ENCODE data around the gene FRMD4A. TPM values are rescaled to one million over a fixed set of nuclear protein-coding genes. Genes with fewer than 3 reads are reported as not detected.

FRMD4A gene
- total and polyA plus RNA-seq, 10 of the 15 experiments (the other 5 are each of a cell fraction or from before 2014, with no cell fraction given): 17.8 to 75.2 (median 39.1) TPM

DNA sequence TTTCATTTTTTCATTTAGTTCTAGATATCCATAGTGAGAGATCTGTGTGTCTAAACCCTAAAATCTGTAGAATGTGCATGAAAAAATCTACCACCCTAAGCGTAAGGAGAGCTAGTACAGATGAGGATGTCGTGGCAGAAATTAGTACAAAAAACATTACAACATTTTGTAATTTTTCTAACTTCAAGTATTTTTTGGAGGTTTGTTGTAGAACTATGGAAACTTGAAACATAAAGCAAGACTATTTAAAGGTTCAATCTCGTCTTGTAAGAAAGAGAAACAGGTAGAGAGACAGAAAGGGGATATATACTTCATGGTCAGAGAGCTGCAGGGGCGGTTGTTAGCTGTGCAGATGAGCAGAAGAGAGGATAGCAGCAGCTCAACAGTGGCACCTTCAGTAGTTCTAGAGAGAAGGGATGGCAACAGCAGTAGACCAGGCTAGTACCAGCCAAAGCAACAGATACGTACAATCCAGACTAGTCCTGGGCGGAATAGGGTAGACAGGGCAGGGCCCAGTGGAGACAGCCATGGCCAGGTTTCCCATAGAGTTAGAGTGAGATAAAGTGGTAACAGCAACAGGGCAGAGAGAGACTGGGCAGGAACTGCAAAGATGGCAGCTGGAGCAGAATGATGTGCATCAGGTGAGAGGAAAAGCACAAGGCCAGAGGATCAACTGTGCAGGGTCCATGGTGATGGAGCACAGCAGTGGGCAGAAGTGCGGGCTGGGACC, 145.2 kb downstream of the FRMD4A start:
- no peaks in the 10 kb centered on the region for H3K79me2 ChIP-seq (ENCODE audit: control insufficient read depth, insufficient read depth, low read length)
- peaks cover 3% of the 10 kb centered on the region; the same call in 1 of the 3 replicates for H3K9me3 ChIP-seq (replicated peaks; ENCODE audit: control insufficient read depth, insufficient read depth, low read length)
- peak overlapping the region; percentile 81 for H2AFZ ChIP-seq (ENCODE audit: control insufficient read depth, low read depth, low read length)
- ATAC-seq: peak; percentile 94
- 0 out of 2 replicates have a peak overlapping the region, but pooled peaks have one; percentile 63 for H3K4me3 ChIP-seq
- ChIA-PET POLR2A (interaction anchor here (0.6 to 1.2 kb wide), 3 partner anchors 361 to 399 kb away, joined by 3 to 5 read pairs (median 3); no protein-coding TSS in a partner anchor), SMC1A (ENCODE audit: uncharacterized antibody, unreplicated experiment) (interaction anchor here (0.6 to 1.9 kb wide), 9 partner anchors 11 to 415 kb away, joined by 3 to 5 read pairs (median 3); no protein-coding TSS in a partner anchor), CTCF (interaction anchor here (0.6 to 10.2 kb wide), 12 partner anchors 12 to 991 kb away, joined by 3 to 91 read pairs (median 3); no protein-coding TSS in a partner anchor), RAD21 (ENCODE audit: unreplicated experiment) (interaction anchor here (0.6 to 2.4 kb wide), 14 partner anchors 9 to 813 kb away, joined by 3 to 15 read pairs (median 4); no protein-coding TSS in a partner anchor)
- peaks cover 10% of the 10 kb centered on the region for H3K4me1 ChIP-seq (ENCODE audit: control insufficient read depth, insufficient read depth, low read length)
- no peaks in the 10 kb centered on the region for H4K20me1 ChIP-seq (ENCODE audit: control insufficient read depth, insufficient read depth)
- intact Hi-C loops (cut with micrococcal nuclease; ENCODE audit: unreplicated experiment) (loop anchor here (2.0 to 10.0 kb wide), 3 partner anchors 177 to 399 kb away; no protein-coding TSS in a partner anchor), in situ Hi-C loops (cut with MboI) (no loop called here)
- peaks cover 0 to 3% of the 10 kb centered on the region in 2 experiments; a peak in 2 of 4 replicates for H3K27me3 ChIP-seq (replicated peaks in 1 of 2; ENCODE audit: control insufficient read depth in 2 of 2, insufficient read depth in 2 of 2, low read length in 1 of 2)
- BruUV-seq (replicated peaks): TSS peak; percentile 100
- WGBS (ENCODE audit: insufficient coverage, insufficient replicate concordance, low lambda C conversion rate, missing lambda C conversion rate): 8% methylated on average over 7 of the region's 7 CpGs
- H3K27ac ChIP-seq (ENCODE audit: control insufficient read depth, insufficient read depth): peak overlapping the region; percentile 75
- no peak for FAIRE-seq
- peak overlapping the region; percentile 30; the same call in 1 of the 2 replicates for H3K9ac ChIP-seq (ENCODE audit: control insufficient read depth, insufficient read depth, low read length)
- peak; percentile 86 for DNase-seq (ENCODE audit: low read depth, low spot score)
- H3K4me2 ChIP-seq (ENCODE audit: control insufficient read depth, insufficient read depth): peak overlapping the region; percentile 90
- no peaks in the 10 kb centered on the region for H3K36me3 ChIP-seq (ENCODE audit: control insufficient read depth in 2 of 2, insufficient read depth in 2 of 2, low read length in 1 of 2)
- TF ChIP-seq NFIC (IDR thresholded peaks at IDR 0.05; ENCODE audit: low read depth, low read length): peak; percentile 76
- TF ChIP-seq, protein P1, sequence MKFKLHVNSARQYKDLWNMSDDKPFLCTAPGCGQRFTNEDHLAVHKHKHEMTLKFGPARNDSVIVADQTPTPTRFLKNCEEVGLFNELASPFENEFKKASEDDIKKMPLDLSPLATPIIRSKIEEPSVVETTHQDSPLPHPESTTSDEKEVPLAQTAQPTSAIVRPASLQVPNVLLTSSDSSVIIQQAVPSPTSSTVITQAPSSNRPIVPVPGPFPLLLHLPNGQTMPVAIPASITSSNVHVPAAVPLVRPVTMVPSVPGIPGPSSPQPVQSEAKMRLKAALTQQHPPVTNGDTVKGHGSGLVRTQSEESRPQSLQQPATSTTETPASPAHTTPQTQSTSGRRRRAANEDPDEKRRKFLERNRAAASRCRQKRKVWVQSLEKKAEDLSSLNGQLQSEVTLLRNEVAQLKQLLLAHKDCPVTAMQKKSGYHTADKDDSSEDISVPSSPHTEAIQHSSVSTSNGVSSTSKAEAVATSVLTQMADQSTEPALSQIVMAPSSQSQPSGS (IDR thresholded peaks at IDR 0.05; ENCODE audit: low read length): peak; percentile 98
- TF ChIP-seq TCF7 (IDR thresholded peaks at IDR 0.05; ENCODE audit: borderline replicate concordance): 0 out of 2 replicates have a peak, but pooled peaks have one; percentile 9
- peak; percentile 100 for TF ChIP-seq POLR2AphosphoS5 (IDR thresholded peaks at IDR 0.05; ENCODE audit: low read length)
- TF ChIP-seq POLR2A (IDR thresholded peaks at IDR 0.05; ENCODE audit: low read depth, low read length): peak; percentile 99
- no peak for TF ChIP-seq ZNF217 (IDR thresholded peaks at IDR 0.05)
- no peak for TF ChIP-seq MEF2B (IDR thresholded peaks at IDR 0.05; ENCODE audit: partially characterized antibody, poor library complexity, severe bottlenecking)
- TF ChIP-seq IRF4 (IDR thresholded peaks at IDR 0.05; ENCODE audit: low read depth, low read length): peak; percentile 76
- TF ChIP-seq ESRRA (IDR thresholded peaks at IDR 0.05; ENCODE audit: low read length): peak; percentile 76; the same call in 1 of the 2 replicates
- TF ChIP-seq HDAC6 (IDR thresholded peaks at IDR 0.05; ENCODE audit: unreplicated experiment): peak; percentile 72
- peak; percentile 100 for TF ChIP-seq SMAD5 (IDR thresholded peaks at IDR 0.05; ENCODE audit: low read depth)
- peak; percentile 39; the same call in 1 of the 2 replicates for TF ChIP-seq REST (IDR thresholded peaks at IDR 0.05; ENCODE audit: low read depth, low read length)
- peak; percentile 100 for TF ChIP-seq CBFB (IDR thresholded peaks at IDR 0.05; ENCODE audit: low read depth)
- peak; percentile 19 for TF ChIP-seq SP1 (IDR thresholded peaks at IDR 0.05; ENCODE audit: low read depth, low read length)
- TF ChIP-seq ATF7 (IDR thresholded peaks at IDR 0.05; ENCODE audit: low read depth): peak; percentile 29; the same call in 1 of the 2 replicates
- TF ChIP-seq SIX5 (IDR thresholded peaks at IDR 0.05; ENCODE audit: low read depth, low read length, severe bottlenecking): peak; percentile 9
- peak; percentile 49; the same call in 1 of the 2 replicates for TF ChIP-seq PAX5 (IDR thresholded peaks at IDR 0.05; ENCODE audit: borderline replicate concordance, low read depth, low read length)
- TF ChIP-seq NBN (IDR thresholded peaks at IDR 0.05): peak; percentile 44; the same call in 1 of the 2 replicates
- peak; percentile 68 for TF ChIP-seq TCF12 (IDR thresholded peaks at IDR 0.05; ENCODE audit: low read depth, low read length)
- TF ChIP-seq POU2F2 (IDR thresholded peaks at IDR 0.05; ENCODE audit: borderline replicate concordance, low read depth, low read length): peak; percentile 99

Data from GM12878 (cell line).